ENCODE results near the gene MLST8.

- TF ChIP-seq CTCF (IDR thresholded peaks at IDR 0.05) (no peak), POLR2A (IDR thresholded peaks at IDR 0.05) (no peak), POLR2AphosphoS5 (IDR thresholded peaks at IDR 0.05) (peak in 1 of 4 donors; percentile 14)
These were observed 26.7 kb upstream of the MLST8 start for GRCh38 chr16:2178321-2179106.
